GM23248 (cell line): ENCODE data around the gene ENTPD7.

ENCODE experiments used
- EZH2 ChIP-seq: fragments of 200-600 bp; sonication (generic); IDR thresholded peaks from 2 replicates; pipeline ENCODE4 v1.6.1; 2018; ENCODE audit warnings: antibody characterized with exemption, mild to moderate bottlenecking; ENCODE audit not compliant: insufficient read depth, poor library complexity, severe bottlenecking
- EZH2phosphoT487 ChIP-seq: fragments of 200-600 bp; sonication (generic); IDR thresholded peaks from 2 replicates; pipeline ENCODE4 v1.6.1; 2018; ENCODE audit warnings: antibody characterized with exemption, moderate library complexity, mild to moderate bottlenecking, low read depth; ENCODE audit not compliant: insufficient read depth

GRCh38 chr10:99740933-99741559, 81.7 kb downstream of the ENTPD7 start:
- TF ChIP-seq EZH2, result no peak
- no peak for TF ChIP-seq EZH2phosphoT487
